Superior temporal gyrus (tissue), 1 donor: ENCODE results near the gene KIF5A.
"Not testable (repeated sequence)": the region's sequence is repeated elsewhere in the genome, so short reads cannot be mapped to it uniquely, and the experiment has no call there.

Experiments
- DNase-seq: peaks from one replicate; pipeline ENCODE4 v3.0.0-alpha.2; 2016; ENCODE audit errors: extremely low spot score

The KIF5A gene

GRCh38 chr12:57549909-57550640 is at the start of gene KIF5A:
Gene KIF5A, plus strand, starts transcription at chr12:57550044. Its CDS starts 228 bp downstream, at chr12:57550272.
- DNase-seq, result peak; percentile 67

GRCh38 chr12:57500213-57500612 is 49.6 kb upstream of the KIF5A start:
- no peak for DNase-seq

- not testable (repeated sequence) for DNase-seq
Observed at GRCh38 chr12:57502311-57502969, 47.4 kb upstream of the KIF5A start.

GRCh38 chr12:57506541-57506940 is 43.3 kb upstream of the KIF5A start:
- not testable (repeated sequence) for DNase-seq

- DNase-seq, result not testable (repeated sequence)
Observed at GRCh38 chr12:57507796-57508195, 42.0 kb upstream of the KIF5A start.

- no peak for DNase-seq
Observed at GRCh38 chr12:57511161-57511560, 38.7 kb upstream of the KIF5A start.

- DNase-seq, result no peak
Observed at GRCh38 chr12:57511588-57512325, 38.1 kb upstream of the KIF5A start.

GRCh38 chr12:57512665-57513064 is 37.2 kb upstream of the KIF5A start:
- no peak for DNase-seq

- DNase-seq, result no peak
Observed at GRCh38 chr12:57513266-57513665, 36.6 kb upstream of the KIF5A start.

- DNase-seq, result not testable (repeated sequence)
Observed at GRCh38 chr12:57513677-57514076, 36.2 kb upstream of the KIF5A start.

- not testable (repeated sequence) for DNase-seq
Observed at GRCh38 chr12:57514246-57514645, 35.6 kb upstream of the KIF5A start.

- no peak for DNase-seq
Observed at GRCh38 chr12:57514720-57515407, 35.0 kb upstream of the KIF5A start.

- DNase-seq, result no peak
Observed at GRCh38 chr12:57515408-57515933, 34.4 kb upstream of the KIF5A start.

GRCh38 chr12:57515934-57516541 is 33.8 kb upstream of the KIF5A start:
- DNase-seq, result no peak

GRCh38 chr12:57516617-57517153 is 33.2 kb upstream of the KIF5A start:
- DNase-seq, result no peak

- no peak for DNase-seq
Observed at GRCh38 chr12:57517187-57517586, 32.7 kb upstream of the KIF5A start.

GRCh38 chr12:57517718-57518117 is 32.1 kb upstream of the KIF5A start:
- not testable (repeated sequence) for DNase-seq

- peak; percentile 35 for DNase-seq
Observed at GRCh38 chr12:57518176-57518919, 31.5 kb upstream of the KIF5A start.

- DNase-seq, result no peak
Observed at GRCh38 chr12:57518920-57519795, 30.7 kb upstream of the KIF5A start.

- no peak for DNase-seq
Observed at GRCh38 chr12:57519796-57520052, 30.1 kb upstream of the KIF5A start.
